ENCODE results near the gene DPP6.

DPP6 gene

GRCh38 chr7:154726368-154726767 lies 674.2 kb downstream of the DPP6 start:
- no peak overlapping the region for H3K4me3 ChIP-seq (ENCODE audit: low read depth, low read length)
- TF ChIP-seq POLR2A (IDR thresholded peaks at IDR 0.05; ENCODE audit: extremely low read depth, insufficient read length) = no peak
- DNase-seq (ENCODE audit: low read depth) = no peak

DNA sequence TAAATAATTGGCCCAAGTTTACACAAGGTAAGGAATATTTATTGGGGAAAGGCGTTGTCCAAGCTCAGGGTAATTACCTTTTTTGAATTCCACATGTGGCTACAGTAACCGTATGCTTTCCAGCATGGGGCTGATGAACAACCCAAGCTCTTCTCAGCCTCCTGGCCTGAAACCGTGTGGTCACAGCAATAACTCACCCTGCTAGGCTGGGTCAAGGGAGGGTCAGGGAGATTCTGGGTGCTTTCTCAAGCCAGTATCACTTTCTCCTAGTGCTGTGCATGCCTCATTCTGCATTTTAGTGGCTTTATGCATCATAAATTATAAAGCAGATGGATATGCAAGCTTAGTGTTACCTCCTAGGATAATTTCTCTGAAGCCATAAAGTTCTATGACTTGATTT lies 676.9 kb downstream of the DPP6 start:
- TF ChIP-seq, protein P1, sequence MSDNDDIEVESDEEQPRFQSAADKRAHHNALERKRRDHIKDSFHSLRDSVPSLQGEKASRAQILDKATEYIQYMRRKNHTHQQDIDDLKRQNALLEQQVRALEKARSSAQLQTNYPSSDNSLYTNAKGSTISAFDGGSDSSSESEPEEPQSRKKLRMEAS (IDR thresholded peaks at IDR 0.05; ENCODE audit: low read depth, low read length) = no peak
- no peak for TF ChIP-seq MYC (IDR thresholded peaks at IDR 0.05; ENCODE audit: low read depth, low read length)
- TF ChIP-seq CTCF (IDR thresholded peaks at IDR 0.05; ENCODE audit: low read depth, low read length) = no peak
- no peak for TF ChIP-seq POLR2A (IDR thresholded peaks at IDR 0.05; ENCODE audit: extremely low read depth, insufficient read length)
- no peak overlapping the region for H3K4me3 ChIP-seq (ENCODE audit: low read depth, low read length)

GRCh38 chr7:154735766-154736165 lies 683.6 kb downstream of the DPP6 start:
- no peak for DNase-seq (ENCODE audit: low read depth)
- TF ChIP-seq MYC (IDR thresholded peaks at IDR 0.05; ENCODE audit: low read depth, low read length) (no peak), CTCF (IDR thresholded peaks at IDR 0.05; ENCODE audit: low read depth, low read length) (no peak), POLR2A (IDR thresholded peaks at IDR 0.05; ENCODE audit: extremely low read depth, insufficient read length) (no peak)
- TF ChIP-seq, protein P1 (IDR thresholded peaks at IDR 0.05; ENCODE audit: low read depth, low read length) = no peak
- H3K4me3 ChIP-seq (ENCODE audit: low read depth, low read length) = no peak overlapping the region

More for the DNA sequence above, 676.9 kb downstream of the DPP6 start:
- no peak for DNase-seq (ENCODE audit: low read depth)

DNA sequence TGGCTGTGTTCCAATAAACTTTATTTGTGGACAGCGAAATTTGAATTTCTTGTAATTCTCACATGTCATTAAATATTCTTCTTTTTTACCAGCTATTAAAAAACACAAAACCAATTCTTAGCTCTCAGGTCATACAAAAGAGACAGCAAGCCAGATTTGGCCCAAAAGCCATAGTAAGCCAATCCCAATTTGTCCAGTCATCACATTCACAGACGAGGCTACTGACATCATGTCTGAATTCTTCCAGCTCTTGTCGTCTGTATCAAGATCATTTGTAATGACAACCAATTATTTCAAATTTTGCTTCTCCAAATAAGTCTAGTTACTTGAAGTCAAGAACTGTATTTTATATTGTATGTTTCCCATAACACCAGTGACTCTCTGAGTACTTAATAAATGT lies 684.2 kb downstream of the DPP6 start:
- H3K4me3 ChIP-seq (ENCODE audit: low read depth, low read length) = no peak overlapping the region
- DNase-seq (ENCODE audit: low read depth) = no peak

GRCh38 chr7:154738216-154738615 lies 686.0 kb downstream of the DPP6 start:
- TF ChIP-seq CTCF (IDR thresholded peaks at IDR 0.05; ENCODE audit: low read depth, low read length) (no peak), MYC (IDR thresholded peaks at IDR 0.05; ENCODE audit: low read depth, low read length) (no peak), POLR2A (IDR thresholded peaks at IDR 0.05; ENCODE audit: extremely low read depth, insufficient read length) (no peak)
- TF ChIP-seq, protein P1 (IDR thresholded peaks at IDR 0.05; ENCODE audit: low read depth, low read length) = no peak
- DNase-seq (ENCODE audit: low read depth) = no peak

More for the DNA sequence above, 684.2 kb downstream of the DPP6 start:
- TF ChIP-seq POLR2A (IDR thresholded peaks at IDR 0.05; ENCODE audit: extremely low read depth, insufficient read length) = no peak
- TF ChIP-seq, protein P1 (IDR thresholded peaks at IDR 0.05; ENCODE audit: low read depth, low read length) = no peak
- TF ChIP-seq MYC (IDR thresholded peaks at IDR 0.05; ENCODE audit: low read depth, low read length) = no peak
- TF ChIP-seq CTCF (IDR thresholded peaks at IDR 0.05; ENCODE audit: low read depth, low read length) = no peak

DNA sequence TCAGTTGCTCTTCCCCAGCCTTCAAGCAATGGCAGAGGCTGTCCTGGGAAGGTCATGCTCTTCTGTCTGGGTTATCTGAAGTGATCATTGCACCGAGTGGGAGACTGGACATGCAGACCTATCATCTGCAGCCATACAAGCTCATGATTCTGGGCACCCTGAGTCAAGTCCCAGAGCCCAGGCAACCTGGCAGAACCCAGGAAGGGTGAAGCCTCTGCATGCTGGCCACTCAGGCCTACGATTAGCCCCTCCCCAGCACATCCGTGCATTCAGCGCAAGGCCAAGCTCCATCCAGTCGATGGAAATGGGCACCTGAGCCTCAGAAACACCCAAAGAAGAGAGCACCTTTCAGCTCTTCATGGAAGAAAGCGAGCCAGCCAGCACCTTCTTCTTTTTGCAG lies 688.9 kb downstream of the DPP6 start:
- TF ChIP-seq POLR2A (IDR thresholded peaks at IDR 0.05; ENCODE audit: extremely low read depth, insufficient read length) (no peak), CTCF (IDR thresholded peaks at IDR 0.05; ENCODE audit: low read depth, low read length) (no peak), MYC (IDR thresholded peaks at IDR 0.05; ENCODE audit: low read depth, low read length) (no peak)
- TF ChIP-seq, protein P1 (IDR thresholded peaks at IDR 0.05; ENCODE audit: low read depth, low read length) = no peak
- H3K4me3 ChIP-seq (ENCODE audit: low read depth, low read length) = no peak overlapping the region
- DNase-seq (ENCODE audit: low read depth) = no peak

More at GRCh38 chr7:154738216-154738615, 686.0 kb downstream of the DPP6 start:
- no peak overlapping the region for H3K4me3 ChIP-seq (ENCODE audit: low read depth, low read length)
